B cell (primary cell): ENCODE results near the gene ZNF592. TPM values are rescaled to one million over a fixed set of nuclear protein-coding genes. Genes with fewer than 3 reads are reported as not detected.

Source experiments
- ATAC-seq: fragments of 200-7000 bp; cut with Tn5 transposase; one replicate; pipeline ENCODE4 v1.10.0; 2021; ENCODE audit warnings: low read depth, mild to moderate bottlenecking, moderate number of reproducible peaks, moderate library complexity
- CTCF ChIA-PET: fragments of 350-600 bp; sonication (Branson Sonifier 250); formaldehyde crosslinking; loops from one replicate; lab custom pipeline; 2021; ENCODE audit warnings: antibody characterized with exemption, inconsistent platforms; lab: Charles Lee
- POLR2A ChIA-PET: fragments of 350-600 bp; sonication (Branson Sonifier 250); formaldehyde crosslinking; loops from one replicate; lab custom pipeline; 2021; ENCODE audit warnings: antibody characterized with exemption; lab: Charles Lee
- DNase-seq: peaks from one replicate; pipeline ENCODE4 v3.0.0; 2013
- H2AFZ ChIP-seq: 2 replicates; pipeline ENCODE4 v1.6.1; 2012; ENCODE audit warnings: mild to moderate bottlenecking, low read depth, low read length; ENCODE audit not compliant: insufficient read depth, poor library complexity, severe bottlenecking
- H3K27ac ChIP-seq, 2 donors: 1 replicate in 1 of 2; 2 replicates in 1 of 2; pipeline ENCODE4 v1.5.1; 2012 to 2013; ENCODE audit warnings: low read length in 2 of 2, mild to moderate bottlenecking in 2 of 2, moderate library complexity in 1 of 2
- H3K27me3 ChIP-seq, 4 experiments: fragments of 200-600 bp in 1 of 4; sonication (generic) in 1 of 4; replicated peaks in 1 of 4; 1 replicate in 2 of 4; 2 replicates in 2 of 4; pipeline versions ENCODE4 v1.6.1 to v1.7.0; 2013 to 2016; ENCODE audit warnings: low read length in 3 of 4, mild to moderate bottlenecking in 2 of 4, mixed read lengths in 1 of 4, moderate library complexity in 1 of 4; ENCODE audit not compliant: insufficient read depth in 4 of 4, control insufficient read depth in 3 of 4; ENCODE audit errors: control extremely low read depth in 1 of 4
- H3K36me3 ChIP-seq, 2 experiments: replicated peaks in 1 of 2; 1 replicate in 1 of 2; 2 replicates in 1 of 2; pipeline versions ENCODE4 v1.6.1 to v1.7.1; 2013; ENCODE audit warnings: low read length in 1 of 2; ENCODE audit not compliant: insufficient read depth in 2 of 2, control insufficient read depth in 1 of 2; ENCODE audit errors: control extremely low read depth in 1 of 2, extremely low read depth in 1 of 2
- H3K4me1 ChIP-seq, 2 donors: fragments of 200-600 bp in 1 of 2; sonication (generic) in 1 of 2; 1 replicate in 1 of 2; 2 replicates in 1 of 2; pipeline versions ENCODE4 v1.5.1 to v1.6.1; 2013 to 2017; ENCODE audit warnings: low read length in 2 of 2; ENCODE audit not compliant: control insufficient read depth in 2 of 2, insufficient read depth in 2 of 2
- H3K4me2 ChIP-seq: replicated peaks from 2 replicates; pipeline ENCODE3; 2012; ENCODE audit warnings: mild to moderate bottlenecking, low read depth, low read length; ENCODE audit not compliant: poor library complexity, severe bottlenecking
- H3K4me3 ChIP-seq, 5 experiments: fragments of 200-600 bp in 1 of 5; sonication (generic) in 1 of 5; 1 replicate in 3 of 5; 2 replicates in 2 of 5; pipeline versions ENCODE4 v1.5.1 to v1.7.0; 2011 to 2016; ENCODE audit warnings: low read length in 4 of 5, mild to moderate bottlenecking in 4 of 5, low read depth in 2 of 5, control low read depth in 1 of 5, moderate library complexity in 1 of 5; ENCODE audit not compliant: insufficient read depth in 1 of 5; ENCODE audit errors: control extremely low read depth in 1 of 5, extremely low read depth in 1 of 5
- H3K79me2 ChIP-seq: fragments of 200-600 bp; sonication (generic); one replicate; pipeline ENCODE4 v1.6.0; 2016; ENCODE audit warnings: low read length; ENCODE audit not compliant: control insufficient read depth, insufficient read depth
- H3K9ac ChIP-seq: fragments of 200-600 bp; sonication (generic); 2 replicates; pipeline ENCODE4 v1.6.1; 2017; ENCODE audit warnings: mild to moderate bottlenecking, low read length, moderate library complexity
- H3K9me3 ChIP-seq, 3 donors: one replicate each; pipeline versions ENCODE4 v1.6.1 to v1.7.1; 2013; ENCODE audit warnings: low read length in 2 of 3; ENCODE audit not compliant: control insufficient read depth in 2 of 3, insufficient read depth in 1 of 3; ENCODE audit errors: control extremely low read depth in 1 of 3
- H4K20me1 ChIP-seq: 2 replicates; pipeline ENCODE4 v1.6.0; 2012; ENCODE audit warnings: mild to moderate bottlenecking, low read length; ENCODE audit not compliant: insufficient read depth, control insufficient read depth, poor library complexity, severe bottlenecking
- H3K27ac Mint-ChIP-seq: one replicate; pipeline ENCODE4 v1.8.0; 2021; ENCODE audit warnings: mixed read lengths
- H3K27me3 Mint-ChIP-seq: one replicate; pipeline ENCODE4 v1.8.0; 2021; ENCODE audit warnings: mixed read lengths
- H3K4me1 Mint-ChIP-seq: one replicate; pipeline ENCODE4 v1.8.0; 2021; ENCODE audit warnings: mixed read lengths
- H3K4me3 Mint-ChIP-seq: one replicate; pipeline ENCODE4 v1.8.0; 2021; ENCODE audit warnings: mixed read lengths
- H3K9me3 Mint-ChIP-seq: one replicate; pipeline ENCODE4 v1.8.0; 2022; ENCODE audit warnings: mixed read lengths; ENCODE audit not compliant: insufficient read depth
- EZH2 ChIP-seq: IDR thresholded peaks from 2 replicates; pipeline ENCODE4 v1.6.1; 2012; ENCODE audit warnings: borderline replicate concordance, low read depth, mild to moderate bottlenecking, moderate library complexity, low read length; ENCODE audit not compliant: insufficient read depth, poor library complexity, severe bottlenecking
- WGBS: methylation state at CpG from one replicate; pipeline ENCODE4 v1.1.5; 2013; ENCODE audit warnings: missing lambda C conversion rate; ENCODE audit not compliant: insufficient coverage; 5-methylcytosine and 5-hydroxymethylcytosine counted together
- intact Hi-C: fragments of 100-400 bp; cut with micrococcal nuclease; formaldehyde crosslinking; loops from one replicate; pipeline ENCODE4 v1.10.0; 2022
- polyA plus RNA-seq: library from polyadenylated mRNA; depleted of rRNA; stranded (reverse); fragments of >200 nt; gene quantifications from 2 replicates; pipeline ENCODE4 v1.2.3, GENCODE V29; 2012
- small RNA-seq: library from RNA; depleted of rRNA; stranded (forward); fragments of <200 nt; gene quantifications from one replicate; pipeline ENCODE3, GENCODE V24; 2012; ENCODE audit warnings: low replicate concordance, low read depth; ENCODE audit not compliant: insufficient read length
- total RNA-seq, 2 donors: library from RNA; stranded (reverse); fragments of 120-200 nt in 1 of 2; gene quantifications; 1 replicate in 1 of 2; 2 replicates in 1 of 2; pipeline versions ENCODE4 v1.2.3 to v1.2.4, GENCODE V29; 2013 to 2022
- TF ChIP-seq, protein P1 (sequence below): fragments of 200-600 bp; IDR thresholded peaks from one replicate; pipeline ENCODE4 v1.8.0; 2022; ENCODE audit warnings: antibody characterized with exemption, mild to moderate bottlenecking

Gene ZNF592
- total and polyA plus RNA-seq, 2 donors (not counting 1 experiment from before 2014, with no cell fraction given), result 35.8 to 64.4 TPM

DNA sequence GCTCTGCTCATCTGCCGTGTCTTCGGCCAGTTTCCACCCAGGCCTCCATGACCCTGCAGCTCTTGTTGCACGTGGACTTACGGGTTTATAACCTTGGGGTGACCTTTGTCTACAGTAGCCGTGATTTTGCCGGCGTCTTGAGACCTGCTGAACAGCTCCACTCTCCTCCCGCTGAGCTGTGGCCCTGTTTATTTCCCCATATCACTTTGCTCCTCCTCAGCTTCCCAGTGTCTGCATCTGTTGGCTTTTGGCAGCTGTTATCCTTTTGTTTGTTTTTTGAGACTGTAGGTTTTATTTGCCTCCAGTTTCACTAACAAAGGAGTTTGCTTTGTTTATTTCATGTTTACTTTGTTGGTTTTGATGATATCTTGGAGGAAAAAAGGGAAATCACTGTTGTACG lies 106.7 kb downstream of the ZNF592 start:
- no peak for TF ChIP-seq EZH2
- TF ChIP-seq, protein P1, sequence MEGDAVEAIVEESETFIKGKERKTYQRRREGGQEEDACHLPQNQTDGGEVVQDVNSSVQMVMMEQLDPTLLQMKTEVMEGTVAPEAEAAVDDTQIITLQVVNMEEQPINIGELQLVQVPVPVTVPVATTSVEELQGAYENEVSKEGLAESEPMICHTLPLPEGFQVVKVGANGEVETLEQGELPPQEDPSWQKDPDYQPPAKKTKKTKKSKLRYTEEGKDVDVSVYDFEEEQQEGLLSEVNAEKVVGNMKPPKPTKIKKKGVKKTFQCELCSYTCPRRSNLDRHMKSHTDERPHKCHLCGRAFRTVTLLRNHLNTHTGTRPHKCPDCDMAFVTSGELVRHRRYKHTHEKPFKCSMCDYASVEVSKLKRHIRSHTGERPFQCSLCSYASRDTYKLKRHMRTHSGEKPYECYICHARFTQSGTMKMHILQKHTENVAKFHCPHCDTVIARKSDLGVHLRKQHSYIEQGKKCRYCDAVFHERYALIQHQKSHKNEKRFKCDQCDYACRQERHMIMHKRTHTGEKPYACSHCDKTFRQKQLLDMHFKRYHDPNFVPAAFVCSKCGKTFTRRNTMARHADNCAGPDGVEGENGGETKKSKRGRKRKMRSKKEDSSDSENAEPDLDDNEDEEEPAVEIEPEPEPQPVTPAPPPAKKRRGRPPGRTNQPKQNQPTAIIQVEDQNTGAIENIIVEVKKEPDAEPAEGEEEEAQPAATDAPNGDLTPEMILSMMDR, result no peak
- H3K4me1 ChIP-seq, result no peaks in the 10 kb centered on the region
- no peak overlapping the region for H3K9ac ChIP-seq
- H4K20me1 ChIP-seq, result no peaks in the 10 kb centered on the region
- ChIA-PET CTCF (no interaction called here), POLR2A (no interaction called here)
- H3K27ac ChIP-seq, result no peak overlapping the region
- no peaks in the 10 kb centered on the region for H3K79me2 ChIP-seq
- H3K27me3 ChIP-seq, result no peaks in the 10 kb centered on the region
- H3K27ac Mint-ChIP-seq, result no peak overlapping the region
- H3K4me2 ChIP-seq, result no peak overlapping the region
- no peak overlapping the region for H2AFZ ChIP-seq
- H3K4me3 Mint-ChIP-seq, result no peak overlapping the region
- H3K4me3 ChIP-seq, result no peak overlapping the region
- H3K27me3 Mint-ChIP-seq, result no peaks in the 10 kb centered on the region
- H3K9me3 Mint-ChIP-seq, result no peaks in the 10 kb centered on the region
- no peaks in the 10 kb centered on the region for H3K4me1 Mint-ChIP-seq
- no peaks in the 10 kb centered on the region for H3K9me3 ChIP-seq
- no peak for ATAC-seq
- 95% methylated on average over 9 of the region's 9 CpGs for WGBS
- intact Hi-C loops, result no loop called here
- H3K36me3 ChIP-seq, result no peaks in the 10 kb centered on the region
- no peak for DNase-seq

DNA sequence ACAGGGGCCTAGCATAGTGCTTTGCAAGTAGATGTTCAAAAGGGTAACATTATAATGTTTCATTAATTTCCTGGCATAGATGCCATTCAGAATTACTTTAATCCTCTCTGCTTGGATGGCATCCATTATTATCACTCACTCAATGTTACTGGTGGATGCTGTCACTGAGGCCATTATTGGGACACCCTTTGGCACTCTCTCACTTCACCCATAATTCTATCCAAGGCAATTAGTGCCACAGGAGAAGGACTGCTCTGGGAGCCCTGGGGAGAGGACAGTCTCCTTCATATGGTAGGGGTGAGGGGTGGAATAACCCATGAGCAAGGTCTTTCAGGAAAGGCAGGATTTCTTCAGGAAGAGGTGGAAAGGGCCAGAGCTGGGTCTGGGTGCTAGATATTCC lies 107.4 kb downstream of the ZNF592 start:
- DNase-seq (no peak), ATAC-seq (no peak)
- H3K4me3 Mint-ChIP-seq, result no peak overlapping the region
- Histone ChIP-seq H3K4me1 (no peaks in the 10 kb centered on the region), H3K79me2 (no peaks in the 10 kb centered on the region), H3K9ac (no peak overlapping the region), H3K27ac (no peak overlapping the region), H3K36me3 (no peaks in the 10 kb centered on the region), H3K4me3 (no peak overlapping the region), H3K27me3 (no peaks in the 10 kb centered on the region), H3K9me3 (no peaks in the 10 kb centered on the region), H3K4me2 (no peak overlapping the region), H2AFZ (no peak overlapping the region), H4K20me1 (no peaks in the 10 kb centered on the region)
- no peaks in the 10 kb centered on the region for H3K9me3 Mint-ChIP-seq
- no peak overlapping the region for H3K27ac Mint-ChIP-seq
- no peaks in the 10 kb centered on the region for H3K27me3 Mint-ChIP-seq
- POLR2A ChIA-PET, result no interaction called here
- no peaks in the 10 kb centered on the region for H3K4me1 Mint-ChIP-seq
- CTCF ChIA-PET, result no interaction called here
- TF ChIP-seq EZH2, result no peak
- TF ChIP-seq, protein P1, result no peak
- intact Hi-C loops, result no loop called here

Small RNA genes lying within 50 kb of the gene (small RNA-seq; reads per million reads assigned to genes)
- not detected for gene RF00402

Other genes with a start within 250 kb of the ZNF592 start
- gene ZSCAN2, start 147.6 kb upstream of the ZNF592 start, total RNA-seq, result 16.2 and 18.6 TPM in 2 replicates
- 5.6 and 9.9 TPM in 2 replicates for gene ZSCAN2, start 147.6 kb upstream of the ZNF592 start, polyA plus RNA-seq
- gene WDR73, start 94.3 kb upstream of the ZNF592 start, total RNA-seq, result 42.7 and 43.4 TPM in 2 replicates
- 20.4 and 21.0 TPM in 2 replicates for gene WDR73, start 94.3 kb upstream of the ZNF592 start, polyA plus RNA-seq
- 3.0 and 5.0 TPM in 2 replicates for gene NMB, start 90.4 kb upstream of the ZNF592 start, total RNA-seq
- gene NMB, start 90.4 kb upstream of the ZNF592 start, polyA plus RNA-seq, result 1.4 and 2.3 TPM in 2 replicates
- 69.8 and 78.0 TPM in 2 replicates for gene SEC11A, start 32.5 kb upstream of the ZNF592 start, total RNA-seq
- 23.1 and 43.6 TPM in 2 replicates for gene SEC11A, start 32.5 kb upstream of the ZNF592 start, polyA plus RNA-seq
- gene ALPK3, start 68.8 kb downstream of the ZNF592 start, total RNA-seq, result 0.15 and 0.24 TPM in 2 replicates
- gene ALPK3, start 68.8 kb downstream of the ZNF592 start, polyA plus RNA-seq, result 0.04 and 0.07 TPM in 2 replicates
- not detected in 2 replicates for gene SLC28A1, start 136.1 kb downstream of the ZNF592 start, total RNA-seq
- not detected in 2 replicates for gene SLC28A1, start 136.1 kb downstream of the ZNF592 start, polyA plus RNA-seq
- gene PDE8A, start 233.3 kb downstream of the ZNF592 start, total RNA-seq, result 51.1 and 54.8 TPM in 2 replicates
- gene PDE8A, start 233.3 kb downstream of the ZNF592 start, polyA plus RNA-seq, result 17.4 and 24.8 TPM in 2 replicates